DMS79 (cell line): ENCODE data around the gene GTPBP6.

Source experiments
- DNase-seq: peaks from one replicate; lab custom pipeline; 2025; lab: John Stamatoyannopoulos, UW

Gene GTPBP6

GRCh38 chrX:318739-319578 lies at the start of gene GTPBP6:
GTPBP6 (minus strand) TSS chrX:318796; CDS start chrX:318787, 9 bp downstream.
- no peak for DNase-seq

- DNase-seq: no peak
These were observed 49.3 kb upstream of the GTPBP6 start for GRCh38 chrX:367866-368265.

- no peak for DNase-seq
These were observed 48.8 kb upstream of the GTPBP6 start for GRCh38 chrX:367349-367748.

GRCh38 chrX:363621-364375 lies 45.2 kb upstream of the GTPBP6 start:
- no peak for DNase-seq

GRCh38 chrX:362937-363620 lies 44.5 kb upstream of the GTPBP6 start:
- DNase-seq: no peak

GRCh38 chrX:362351-362750 lies 43.8 kb upstream of the GTPBP6 start:
- no peak for DNase-seq

- no peak for DNase-seq
These were observed 42.9 kb upstream of the GTPBP6 start for GRCh38 chrX:361231-362145.

- no peak for DNase-seq
These were observed 42.0 kb upstream of the GTPBP6 start for GRCh38 chrX:360496-361150.

- no peak for DNase-seq
These were observed 40.1 kb upstream of the GTPBP6 start for GRCh38 chrX:358651-359143.

- no peak for DNase-seq
These were observed 39.3 kb upstream of the GTPBP6 start for GRCh38 chrX:357693-358471.

GRCh38 chrX:357035-357692 lies 38.6 kb upstream of the GTPBP6 start:
- DNase-seq: no peak

GRCh38 chrX:356385-357034 lies 37.9 kb upstream of the GTPBP6 start:
- no peak for DNase-seq

GRCh38 chrX:355329-356050 lies 36.9 kb upstream of the GTPBP6 start:
- no peak for DNase-seq

- no peak for DNase-seq
These were observed 35.3 kb upstream of the GTPBP6 start for GRCh38 chrX:353566-354535.

GRCh38 chrX:352582-353314 lies 34.2 kb upstream of the GTPBP6 start:
- DNase-seq: no peak

- DNase-seq: no peak
These were observed 33.6 kb upstream of the GTPBP6 start for GRCh38 chrX:352181-352580.
